Kasumi-1 (cell line): ENCODE data around the gene GNAL.
A peak's percentile ranks its signal among the peaks of the same experiment; 100 is the strongest.
"Not testable (repeated sequence)": the region's sequence is repeated elsewhere in the genome, so short reads cannot be mapped to it uniquely, and the experiment has no call there.

Source experiments
- DNase-seq, 2 experiments: peaks; one replicate each; lab custom pipeline; 2025; lab: John Stamatoyannopoulos, UW

GNAL gene

GRCh38 chr18:11669271-11669947 lies 19.7 kb upstream of the GNAL start:
- no peak for DNase-seq

GRCh38 chr18:11669948-11670275 lies 19.2 kb upstream of the GNAL start:
- DNase-seq = no peak

GRCh38 chr18:11671156-11671555 lies 17.9 kb upstream of the GNAL start:
- no peak for DNase-seq

GRCh38 chr18:11672198-11672597 lies 16.9 kb upstream of the GNAL start:
- DNase-seq = no peak

- DNase-seq = no peak
Observed at GRCh38 chr18:11672846-11673454, 16.1 kb upstream of the GNAL start.

GRCh38 chr18:11673560-11673959 lies 15.5 kb upstream of the GNAL start:
- DNase-seq = no peak

- no peak for DNase-seq
Observed at GRCh38 chr18:11674119-11674518, 14.9 kb upstream of the GNAL start.

- no peak for DNase-seq
Observed at GRCh38 chr18:11676386-11676785, 12.7 kb upstream of the GNAL start.

GRCh38 chr18:11676867-11677266 lies 12.2 kb upstream of the GNAL start:
- no peak for DNase-seq

GRCh38 chr18:11678211-11678610 lies 10.9 kb upstream of the GNAL start:
- no peak for DNase-seq

GRCh38 chr18:11689669-11690565 lies 853 bp downstream of the GNAL start:
- peak in 1 of 2 experiments; percentile 6 for DNase-seq

- DNase-seq = not testable (repeated sequence)
Observed at GRCh38 chr18:11690660-11691059, 1.6 kb downstream of the GNAL start.

GRCh38 chr18:11695736-11696135 lies 6.7 kb downstream of the GNAL start:
- no peak for DNase-seq

GRCh38 chr18:11696451-11696850 lies 7.4 kb downstream of the GNAL start:
- DNase-seq = no peak

GRCh38 chr18:11700876-11701275 lies 11.8 kb downstream of the GNAL start:
- no peak for DNase-seq

- no peak for DNase-seq
Observed at GRCh38 chr18:11710578-11710977, 21.5 kb downstream of the GNAL start.

GRCh38 chr18:11713756-11714155 lies 24.7 kb downstream of the GNAL start:
- no peak for DNase-seq

GRCh38 chr18:11714244-11714918 lies 25.3 kb downstream of the GNAL start:
- no peak for DNase-seq

GRCh38 chr18:11716767-11717315 lies 27.8 kb downstream of the GNAL start:
- not testable (repeated sequence) for DNase-seq

GRCh38 chr18:11719050-11719449 lies 30.0 kb downstream of the GNAL start:
- no peak for DNase-seq

- no peak for DNase-seq
Observed at GRCh38 chr18:11719621-11720020, 30.6 kb downstream of the GNAL start.

GRCh38 chr18:11721720-11722119 lies 32.7 kb downstream of the GNAL start:
- no peak for DNase-seq
